Adrenal gland (tissue), 12 donors: ENCODE measurements around the gene JAM2. TPM values are rescaled to one million over a fixed set of nuclear protein-coding genes. Genes with fewer than 3 reads are reported as not detected.

ENCODE experiments used
- DNase-seq, 7 donors: peaks; one replicate each; pipeline ENCODE4 v3.0.0-alpha.2; 2019 to 2020
- H3K27ac ChIP-seq, 5 donors: fragments of 200-600 bp; sonication (generic) in 4 of 5; 1 replicate in 3 of 5; 2 replicates in 2 of 5; pipeline versions ENCODE4 v1.5.1 to v1.8.0; 2016 to 2020; ENCODE audit warnings: mild to moderate bottlenecking in 1 of 5
- H3K27me3 ChIP-seq: fragments of 200-600 bp; 2 replicates; pipeline ENCODE4 v1.8.0; 2021
- H3K36me3 ChIP-seq, 2 donors: fragments of 200-600 bp; replicated peaks in 1 of 2; 1 replicate in 1 of 2; 2 replicates in 1 of 2; pipeline versions ENCODE4 v1.5.1 to v1.8.0; 2018 to 2022
- H3K4me1 ChIP-seq, 2 donors: fragments of 200-600 bp; replicated peaks in 1 of 2; 1 replicate in 1 of 2; 2 replicates in 1 of 2; pipeline versions ENCODE4 v1.5.1 to v1.8.0; 2018 to 2021
- H3K4me3 ChIP-seq, 4 donors: fragments of 200-600 bp; sonication (generic) in 3 of 4; one replicate each; pipeline ENCODE4 v1.5.1; 2016 to 2018
- H3K9me3 ChIP-seq, 3 donors: fragments of 200-600 bp; sonication (generic) in 1 of 3; replicated peaks in 1 of 3; 1 replicate in 2 of 3; 2 replicates in 1 of 3; pipeline versions ENCODE4 v1.5.1 to v1.8.0; 2016 to 2021
- CTCF ChIP-seq, 6 experiments: fragments of 450-650 bp in 4 of 6; fragments of 200-600 bp in 2 of 6; sonication (generic) in 1 of 6; IDR thresholded peaks; 1 replicate in 5 of 6; 2 replicates in 1 of 6; pipeline versions ENCODE4 v1.5.1 to v1.8.0; 2016 to 2021; ENCODE audit warnings: antibody characterized with exemption in 6 of 6, mild to moderate bottlenecking in 2 of 6, moderate library complexity in 1 of 6
- POLR2A ChIP-seq, 2 donors: fragments of 450-650 bp; IDR thresholded peaks; one replicate each; pipeline ENCODE4 v1.6.1; 2017; ENCODE audit warnings: antibody characterized with exemption in 2 of 2, mild to moderate bottlenecking in 2 of 2, moderate library complexity in 1 of 2
- WGBS, 4 donors: extraction: QIAGEN DNeasy Blood & Tissue Kit in 2 of 4; methylation state at CpG; one replicate each; pipeline versions ENCODE4 v1.1.5 to v1.1.7; 2013 to 2017; 5-methylcytosine and 5-hydroxymethylcytosine counted together
- intact Hi-C, 2 donors: fragments of 100-400 bp; cut with DNase I; formaldehyde crosslinking; loops; one replicate each; pipeline versions ENCODE4 v1.14.1 to v1.15.0; 2022 to 2023
- polyA plus RNA-seq, 3 donors: library from polyadenylated mRNA; stranded (reverse); fragments of 200-250 nt in 2 of 3; fragments of 350-450 nt in 1 of 3; fragmentation: Illumina TruSeq in 1 of 3; extraction: RNeasy Lipid Tissue Mini Kit (QIAGEN cat#74804) in 1 of 3; gene quantifications; one replicate each; pipeline ENCODE4 v1.2.3, GENCODE V29; 2013 to 2014
- total RNA-seq, 9 donors: library from RNA; depleted of rRNA in 4 of 9; stranded (reverse); fragments of >200 nt in 4 of 9; fragments of 120-200 nt in 1 of 9; fragmentation: NEBNext Ultra II Directional in 1 of 9; extraction: Animal tissue kit (Norgen Biotek cat#: 25700) in 1 of 9; gene quantifications; one replicate each; pipeline versions ENCODE4 v1.1.0 to v1.2.4, GENCODE V29; 2013 to 2023
- donor health status: healthy with polysubstance abuse.
- donor health status: Bipolar disorder and iron deficiency.
- donor health status: DM: yes; HTN: yes; CAD: no.
- donor health status: DM: no; HTN: no; CAD: no.
- donor health status: DM: no; HTN: no; CAD: no.
- donor health status: DM: yes; HTN: yes; CAD: no.

The JAM2 gene
- total and polyA plus RNA-seq, 12 donors: 2.1 to 38.6 (median 17.7) TPM

GRCh38 chr21:25647647-25648046 is 8.6 kb downstream of the JAM2 start:
- Histone ChIP-seq H3K4me3 (no peak overlapping the region), H3K27ac (no peak overlapping the region), H3K9me3 (no peaks in the 10 kb centered on the region), H3K4me1 (no peaks in the 10 kb centered on the region), H3K36me3 (no peaks in the 10 kb centered on the region), H3K27me3 (no peaks in the 10 kb centered on the region)
- TF ChIP-seq POLR2A (IDR thresholded peaks at IDR 0.05) (no peak), CTCF (IDR thresholded peaks at IDR 0.05) (no peak)
- intact Hi-C loops: no loop called here
- WGBS, 4 donors: 64 to 82% (median 78%) methylated on average over 5 of the region's 5 CpGs
- no peak for DNase-seq

GRCh38 chr21:25649146-25649545 is 10.1 kb downstream of the JAM2 start:
- no peak for DNase-seq
- Histone ChIP-seq H3K27me3 (no peaks in the 10 kb centered on the region), H3K9me3 (no peaks in the 10 kb centered on the region), H3K4me1 (no peaks in the 10 kb centered on the region), H3K27ac (no peak overlapping the region), H3K4me3 (no peak overlapping the region), H3K36me3 (no peaks in the 10 kb centered on the region)
- TF ChIP-seq CTCF (IDR thresholded peaks at IDR 0.05) (no peak), POLR2A (IDR thresholded peaks at IDR 0.05) (no peak)
- 70 to 94% (median 86%) methylated on average over 7 of the region's 7 CpGs for WGBS, 4 donors
- intact Hi-C loops: no loop called here

DNA sequence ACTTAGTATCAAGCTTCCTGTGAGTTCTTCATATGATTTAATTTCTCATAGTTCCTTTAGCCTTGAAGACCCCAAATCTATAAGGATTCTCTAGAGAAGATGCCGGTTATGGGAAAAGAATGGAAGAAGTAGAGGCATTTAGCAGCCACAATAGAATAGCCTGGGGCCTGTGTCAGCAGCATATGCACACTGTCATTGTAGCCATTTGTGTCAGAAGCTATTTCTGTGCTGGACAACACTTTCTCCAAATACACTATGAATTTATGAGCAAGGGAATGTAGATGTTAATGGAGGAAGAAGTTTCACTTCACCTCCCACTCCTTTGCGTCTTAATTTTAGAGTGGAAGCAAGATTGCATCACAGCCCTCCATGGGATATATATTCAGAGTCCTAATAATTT is 17.4 kb downstream of the JAM2 start:
- Histone ChIP-seq H3K27ac (no peak overlapping the region), H3K27me3 (no peaks in the 10 kb centered on the region), H3K9me3 (no peaks in the 10 kb centered on the region), H3K4me3 (no peak overlapping the region), H3K4me1 (no peaks in the 10 kb centered on the region), H3K36me3 (no peaks in the 10 kb centered on the region)
- TF ChIP-seq POLR2A (IDR thresholded peaks at IDR 0.05) (no peak), CTCF (IDR thresholded peaks at IDR 0.05) (no peak)
- intact Hi-C loops: no loop called here
- DNase-seq: no peak
- 84 to 94% (median 92%) methylated on average over 2 of the region's 2 CpGs for WGBS, 4 donors

DNA sequence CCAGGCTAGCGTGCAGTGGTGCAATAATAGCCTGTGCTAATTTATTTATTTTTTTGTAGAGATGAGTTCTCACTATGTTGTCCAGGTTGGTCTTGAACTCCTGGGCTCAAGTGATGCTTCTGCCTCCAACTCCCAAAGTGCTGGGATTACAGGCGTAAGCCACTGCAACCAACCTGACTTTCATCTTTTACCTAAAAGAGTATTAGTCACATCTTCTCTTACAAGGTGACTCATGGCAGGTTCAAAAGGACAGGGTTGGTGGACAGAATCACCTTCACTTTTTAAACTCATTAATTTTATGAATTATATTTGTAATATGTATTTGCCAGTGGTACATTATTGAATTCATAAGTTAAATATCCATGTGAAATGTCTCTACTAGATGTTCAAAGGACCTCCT is 18.1 kb downstream of the JAM2 start:
- H3K9me3 ChIP-seq: no peaks in the 10 kb centered on the region
- no peaks in the 10 kb centered on the region for H3K4me1 ChIP-seq
- no peak for TF ChIP-seq CTCF (IDR thresholded peaks at IDR 0.05)
- no peak for TF ChIP-seq POLR2A (IDR thresholded peaks at IDR 0.05)
- no peak for DNase-seq
- no peak overlapping the region for H3K27ac ChIP-seq
- no peaks in the 10 kb centered on the region for H3K36me3 ChIP-seq
- 90 to 100% (median 94%) methylated on average over 2 of the region's 2 CpGs for WGBS, 4 donors
- intact Hi-C loops: no loop called here
- no peaks in the 10 kb centered on the region for H3K27me3 ChIP-seq
- H3K4me3 ChIP-seq: no peak overlapping the region
